Vagina (tissue), 2 donors: ENCODE data around the gene SEPTIN2.

Experiments
- CTCF ChIP-seq, 3 experiments: fragments of 450-650 bp in 2 of 3; fragments of 200-600 bp in 1 of 3; sonication (generic) in 1 of 3; IDR thresholded peaks; one replicate each; pipeline ENCODE4 v1.5.1; 2017 to 2019; ENCODE audit warnings: antibody characterized with exemption in 3 of 3, mild to moderate bottlenecking in 2 of 3, moderate library complexity in 2 of 3
- POLR2A ChIP-seq, 2 donors: fragments of 450-650 bp; IDR thresholded peaks; one replicate each; pipeline ENCODE4 v1.6.1; 2017; ENCODE audit warnings: antibody characterized with exemption in 2 of 2, mild to moderate bottlenecking in 2 of 2, moderate library complexity in 2 of 2
- POLR2AphosphoS5 ChIP-seq, 2 donors: sonication (generic); formaldehyde crosslinking; IDR thresholded peaks; one replicate each; pipeline ENCODE4 v1.9.0; 2017; ENCODE audit warnings: antibody characterized with exemption in 2 of 2, mild to moderate bottlenecking in 2 of 2, low read depth in 1 of 2; ENCODE audit not compliant: insufficient read depth in 1 of 2

GRCh38 chr2:241288324-241288888 is 27.3 kb upstream of the SEPTIN2 start:
- TF ChIP-seq CTCF (IDR thresholded peaks at IDR 0.05) (no peak), POLR2AphosphoS5 (IDR thresholded peaks at IDR 0.05; ENCODE audit: insufficient read depth in 1 of 2, low read depth in 1 of 2) (no peak), POLR2A (IDR thresholded peaks at IDR 0.05) (no peak)
